Measurements from ENCODE around the gene ATF7.
A peak's percentile ranks its signal among the peaks of the same experiment; 100 is the strongest.

ATF7 gene

GRCh38 chr12:53623548-53624385, 2.4 kb downstream of the ATF7 start:
- TF ChIP-seq CTCF (IDR thresholded peaks at IDR 0.05; ENCODE audit: insufficient read depth, low read depth, low read length, missing control alignments) = no peak
- peak; percentile 65 for DNase-seq (ENCODE audit: low read depth)
- peak overlapping the region; percentile 90 for H3K4me3 ChIP-seq (ENCODE audit: low read length)

DNA sequence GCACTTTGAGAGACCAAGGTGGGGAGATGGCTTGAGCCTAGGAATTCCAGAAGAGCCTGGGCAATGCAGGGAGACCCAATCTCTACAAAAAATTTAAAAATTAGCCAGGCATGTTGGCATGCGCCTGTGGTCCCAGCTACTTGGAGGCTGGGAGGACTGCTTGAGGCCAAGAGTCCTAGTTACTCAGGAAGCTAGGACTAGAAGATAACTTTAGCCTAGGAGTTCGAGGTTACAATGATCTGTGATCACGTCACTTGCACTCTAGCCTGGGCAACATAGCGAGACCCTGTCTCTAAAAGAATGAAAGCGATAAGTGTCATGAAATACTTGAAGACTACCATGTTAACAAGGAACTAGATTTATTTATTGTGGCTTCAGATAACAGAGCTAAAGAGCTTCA, 3.5 kb downstream of the ATF7 start:
- no peak overlapping the region for H3K4me3 ChIP-seq (ENCODE audit: low read length)
- no peak for TF ChIP-seq CTCF (IDR thresholded peaks at IDR 0.05; ENCODE audit: insufficient read depth, low read depth, low read length, missing control alignments)
- no peak for DNase-seq (ENCODE audit: low read depth)

DNA sequence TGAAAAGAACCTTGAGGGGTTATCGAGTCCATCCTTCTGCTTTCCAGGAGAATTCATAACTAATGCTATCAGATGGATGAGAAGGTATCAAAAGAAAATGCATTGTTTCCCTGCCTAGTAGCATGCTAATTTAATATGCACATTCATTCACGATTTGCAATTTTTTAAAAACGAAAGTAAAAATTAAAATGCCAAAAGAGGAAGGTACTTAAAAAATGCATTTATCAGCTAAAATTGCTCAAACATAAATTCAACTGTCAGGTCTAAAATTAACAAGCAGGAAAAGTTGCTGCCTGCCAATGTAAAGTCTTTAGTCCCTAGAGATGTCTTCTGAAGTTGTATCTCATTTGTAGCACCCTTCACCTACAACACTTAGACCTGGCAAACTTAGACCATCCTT, 7.9 kb downstream of the ATF7 start:
- no peak overlapping the region for H3K4me3 ChIP-seq (ENCODE audit: low read length)
- DNase-seq (ENCODE audit: low read depth) = no peak
- TF ChIP-seq CTCF (IDR thresholded peaks at IDR 0.05; ENCODE audit: insufficient read depth, low read depth, low read length, missing control alignments) = no peak

DNA sequence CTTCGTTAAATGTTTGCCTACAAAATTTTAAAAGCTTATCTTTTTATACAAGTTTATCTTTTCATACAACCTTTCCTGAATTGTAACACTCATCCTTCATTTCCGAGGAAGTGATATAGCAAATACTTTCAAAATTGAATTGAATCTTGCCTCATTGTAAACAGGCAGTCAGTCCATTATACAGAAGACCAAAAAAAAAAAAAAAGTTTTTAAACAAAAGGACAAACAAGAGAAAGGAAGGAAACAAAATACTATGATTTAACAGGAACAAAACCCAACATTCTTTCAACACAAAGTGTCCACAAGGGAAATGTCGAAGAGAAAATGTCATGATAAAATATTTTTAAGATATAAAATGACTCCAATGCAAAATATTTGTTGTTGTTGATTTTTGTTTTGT, 8.5 kb downstream of the ATF7 start:
- no peak overlapping the region for H3K4me3 ChIP-seq (ENCODE audit: low read length)
- no peak for DNase-seq (ENCODE audit: low read depth)
- no peak for TF ChIP-seq CTCF (IDR thresholded peaks at IDR 0.05; ENCODE audit: insufficient read depth, low read depth, low read length, missing control alignments)

GRCh38 chr12:53616950-53617349, 9.2 kb downstream of the ATF7 start:
- no peak for DNase-seq (ENCODE audit: low read depth)
- H3K4me3 ChIP-seq (ENCODE audit: low read length) = no peak overlapping the region
- TF ChIP-seq CTCF (IDR thresholded peaks at IDR 0.05; ENCODE audit: insufficient read depth, low read depth, low read length, missing control alignments) = no peak

GRCh38 chr12:53613821-53614220, 12.4 kb downstream of the ATF7 start:
- peak; percentile 90 for DNase-seq (ENCODE audit: low read depth)
- H3K4me3 ChIP-seq (ENCODE audit: low read length) = no peak overlapping the region
- no peak for TF ChIP-seq CTCF (IDR thresholded peaks at IDR 0.05; ENCODE audit: insufficient read depth, low read depth, low read length, missing control alignments)

DNA sequence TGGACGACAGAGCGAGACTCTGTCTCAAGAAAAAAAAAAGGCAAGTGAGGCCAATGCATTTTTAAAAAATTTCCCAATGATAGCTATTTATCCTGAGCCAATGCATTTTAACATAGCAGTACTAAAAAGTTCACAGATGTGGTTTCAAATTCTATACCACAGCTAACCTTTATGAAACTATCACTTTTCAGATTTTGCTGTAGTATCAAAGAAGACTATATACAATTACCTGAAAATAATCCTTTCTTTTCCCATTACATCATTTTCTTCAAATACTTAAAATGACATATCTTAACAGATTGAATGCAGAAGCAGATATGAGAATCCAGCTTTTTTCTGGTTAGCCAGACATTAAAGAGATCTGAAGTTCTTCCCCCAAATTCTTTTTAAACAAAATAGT, 13.2 kb downstream of the ATF7 start:
- TF ChIP-seq CTCF (IDR thresholded peaks at IDR 0.05; ENCODE audit: insufficient read depth, low read depth, low read length, missing control alignments) = no peak
- DNase-seq (ENCODE audit: low read depth) = no peak
- H3K4me3 ChIP-seq (ENCODE audit: low read length) = no peak overlapping the region
